GM23338 (cell line): ENCODE results near the gene TACSTD2. TPM values are rescaled to one million over a fixed set of nuclear protein-coding genes. Genes with fewer than 3 reads are reported as not detected.

Experiments used
- ATAC-seq: fragments of 200-7000 bp; cut with Tn5 transposase; 3 replicates; pipeline ENCODE4 v1.9.1; 2020
- DNase-seq: peaks from one replicate; pipeline ENCODE4 v3.0.0-alpha.2; 2015; ENCODE audit warnings: low spot score
- H2AFZ ChIP-seq: fragments of 200-600 bp; sonication (generic); 2 replicates; pipeline ENCODE4 v1.8.0; 2016; ENCODE audit warnings: antibody characterized with exemption, mild to moderate bottlenecking, moderate library complexity
- H3F3A ChIP-seq: fragments of 200-600 bp; sonication (generic); replicated peaks from 2 replicates; pipeline ENCODE4 v1.8.0; 2017; ENCODE audit warnings: antibody characterized with exemption, mixed run types, low read depth
- H3K27ac ChIP-seq: fragments of 200-600 bp; sonication (generic); 2 replicates; pipeline ENCODE4 v1.6.1; 2016; ENCODE audit warnings: low read depth
- H3K27me3 ChIP-seq: fragments of 200-600 bp; sonication (generic); 2 replicates; pipeline ENCODE4 v1.8.0; 2016; ENCODE audit warnings: mild to moderate bottlenecking, mixed run types, moderate library complexity; ENCODE audit not compliant: insufficient read depth
- H3K36me3 ChIP-seq: fragments of 200-600 bp; sonication (generic); 2 replicates; pipeline ENCODE4 v1.8.0; 2016; ENCODE audit warnings: mild to moderate bottlenecking; ENCODE audit not compliant: insufficient read depth
- H3K4me1 ChIP-seq: fragments of 200-600 bp; sonication (generic); 2 replicates; pipeline ENCODE4 v1.8.0; 2016; ENCODE audit warnings: mild to moderate bottlenecking, moderate library complexity; ENCODE audit not compliant: insufficient read depth
- H3K4me2 ChIP-seq: fragments of 200-600 bp; sonication (generic); 2 replicates; pipeline ENCODE4 v1.7.1; 2017; ENCODE audit warnings: mixed run types
- H3K4me3 ChIP-seq: fragments of 200-600 bp; sonication (generic); 2 replicates; pipeline ENCODE4 v1.6.1; 2016; ENCODE audit warnings: mixed run types
- H3K79me2 ChIP-seq: fragments of 200-600 bp; sonication (generic); replicated peaks from 2 replicates; pipeline ENCODE4 v1.8.0; 2017; ENCODE audit warnings: mild to moderate bottlenecking; ENCODE audit not compliant: insufficient read depth
- H3K9me2 ChIP-seq: fragments of 200-600 bp; sonication (generic); 2 replicates; pipeline ENCODE4 v1.8.0; 2017; ENCODE audit not compliant: insufficient read depth
- H4K20me1 ChIP-seq: fragments of 200-600 bp; sonication (generic); replicated peaks from 2 replicates; pipeline ENCODE4 v1.8.0; 2017; ENCODE audit warnings: mild to moderate bottlenecking; ENCODE audit not compliant: insufficient read depth
- H3K27ac Mint-ChIP-seq: 2 replicates; pipeline ENCODE4 v1.8.0; 2020; ENCODE audit warnings: inconsistent platforms, mild to moderate bottlenecking, moderate library complexity, mixed read lengths
- H3K27me3 Mint-ChIP-seq: 3 replicates; pipeline ENCODE4 v1.8.0; 2022; ENCODE audit warnings: low read depth, mild to moderate bottlenecking, moderate library complexity, mixed read lengths, inconsistent platforms; ENCODE audit not compliant: insufficient read depth, poor library complexity
- H3K36me3 Mint-ChIP-seq: 3 replicates; pipeline ENCODE4 v1.8.0; 2021; ENCODE audit warnings: low read depth, mild to moderate bottlenecking, inconsistent platforms, moderate library complexity, mixed read lengths
- H3K4me1 Mint-ChIP-seq: 3 replicates; pipeline ENCODE4 v1.8.0; 2020; ENCODE audit warnings: mild to moderate bottlenecking, inconsistent platforms, mixed read lengths
- H3K4me3 Mint-ChIP-seq: 3 replicates; pipeline ENCODE4 v1.8.0; 2021; ENCODE audit warnings: moderate library complexity, mild to moderate bottlenecking, inconsistent platforms, mixed read lengths
- H3K9me3 Mint-ChIP-seq: 3 replicates; pipeline ENCODE4 v1.8.0; 2020; ENCODE audit warnings: moderate library complexity, mild to moderate bottlenecking, inconsistent platforms, mixed read lengths
- CREB1 ChIP-seq: fragments of 250-450 bp; sonication (Bioruptor Pico); IDR thresholded peaks from 2 replicates; pipeline ENCODE4 v1.5.0; 2020; ENCODE audit warnings: low read depth, mild to moderate bottlenecking, moderate library complexity
- CTCF ChIP-seq, 2 experiments: fragments of 200-600 bp in 1 of 2; sonication (generic) in 1 of 2; conservative IDR thresholded peaks; 2 replicates each; pipeline versions ENCODE4 v1.5.1 to v1.6.1; 2016 to 2017; ENCODE audit warnings: antibody characterized with exemption in 2 of 2, low read depth in 2 of 2, mild to moderate bottlenecking in 2 of 2, moderate library complexity in 1 of 2
- ETS1 ChIP-seq: IDR thresholded peaks from 2 replicates; pipeline ENCODE4 v1.6.1; 2016; ENCODE audit warnings: antibody characterized with exemption
- EZH2 ChIP-seq: fragments of 200-600 bp; sonication (generic); IDR thresholded peaks from one replicate; pipeline ENCODE4 v1.8.0; 2017; ENCODE audit warnings: antibody characterized with exemption, mild to moderate bottlenecking, low read depth; ENCODE audit not compliant: unreplicated experiment
- EZH2phosphoT487 ChIP-seq: fragments of 200-600 bp; sonication (generic); IDR thresholded peaks from one replicate; pipeline ENCODE4 v1.8.1; 2018; ENCODE audit warnings: antibody characterized with exemption; ENCODE audit not compliant: unreplicated experiment
- JUNB ChIP-seq: IDR thresholded peaks from one replicate; pipeline ENCODE4 v1.6.1; 2016; ENCODE audit warnings: antibody characterized with exemption; ENCODE audit not compliant: unreplicated experiment
- NANOG ChIP-seq: IDR thresholded peaks from 2 replicates; pipeline ENCODE4 v1.6.1; 2016; ENCODE audit warnings: antibody characterized with exemption, borderline replicate concordance
- POLR2AphosphoS5 ChIP-seq: IDR thresholded peaks from 2 replicates; pipeline ENCODE4 v1.6.1; 2016; ENCODE audit warnings: antibody characterized with exemption, low read depth
- STAT1 ChIP-seq: IDR thresholded peaks from one replicate; pipeline ENCODE4 v1.6.1; 2016; ENCODE audit warnings: antibody characterized with exemption; ENCODE audit not compliant: unreplicated experiment
- ZNF114 ChIP-seq: fragments of 250-450 bp; sonication (Bioruptor Pico); IDR thresholded peaks from 2 replicates; pipeline ENCODE4 v1.5.0; 2020; ENCODE audit warnings: mild to moderate bottlenecking, moderate library complexity
- ZNF331 ChIP-seq: fragments of 250-450 bp; sonication (Bioruptor Pico); IDR thresholded peaks from 2 replicates; pipeline ENCODE4 v1.5.0; 2020; ENCODE audit warnings: low read depth, mild to moderate bottlenecking, moderate library complexity
- polyA plus RNA-seq: library from polyadenylated mRNA; unstranded; fragments of >200 nt; fragmentation: Nextera tagmentation; extraction: Ambion mirVana; gene quantifications from 2 replicates; pipeline ENCODE4 v1.2.1, GENCODE V29; 2016
- total RNA-seq: library from RNA; depleted of rRNA; stranded (reverse); fragments of >200 nt; shearing (Covaris generic); gene quantifications from 2 replicates; pipeline ENCODE4 v1.2.3, GENCODE V29; 2014
- TF ChIP-seq, protein P1 (sequence below): IDR thresholded peaks from one replicate; pipeline ENCODE4 v1.6.1; 2018; ENCODE audit warnings: antibody characterized with exemption; ENCODE audit not compliant: unreplicated experiment

Gene TACSTD2
- total and polyA plus RNA-seq, 2 experiments from 2014 or later: 0.86 to 1.5 TPM

GRCh38 chr1:58573138-58573537, 3.9 kb downstream of the TACSTD2 start (continued):
- no peak for TF ChIP-seq STAT1
- no peak for TF ChIP-seq CTCF (conservative IDR thresholded peaks at IDR 0.05; ENCODE audit: low read depth in 2 of 2)
- TF ChIP-seq EZH2phosphoT487: no peak
- no peak for TF ChIP-seq EZH2
- no peak for TF ChIP-seq CREB1 (CRISPR knock-in tag)
- TF ChIP-seq NANOG: no peak
- TF ChIP-seq ZNF114 (CRISPR knock-in tag): no peak
- TF ChIP-seq JUNB: no peak

DNA sequence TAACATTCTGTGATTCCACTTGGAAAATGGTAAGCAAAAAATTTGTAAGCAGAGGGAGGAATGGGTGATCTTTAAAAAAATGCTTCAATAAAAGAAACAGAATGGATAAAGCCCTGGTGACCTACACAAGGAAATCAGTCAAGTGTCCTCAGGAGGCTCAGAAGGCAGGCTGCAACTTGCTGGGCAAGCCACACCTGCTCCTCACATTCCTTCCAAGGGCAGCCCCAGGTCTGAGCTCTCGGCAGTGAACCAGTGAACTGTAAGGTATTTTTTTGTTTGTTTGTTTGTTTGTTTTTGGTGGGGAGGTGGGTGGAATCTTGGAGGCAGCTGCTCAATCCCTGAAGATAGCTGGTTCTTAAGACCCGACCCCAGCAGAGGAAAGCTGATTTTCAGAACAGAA, 4.4 kb downstream of the TACSTD2 start:
- Histone ChIP-seq H3K4me1 (peaks cover 40% of the 10 kb centered on the region), H3F3A (peaks cover 5% of the 10 kb centered on the region; the same call in 1 of the 2 replicates), H3K27ac (no peak overlapping the region), H3K36me3 (no peaks in the 10 kb centered on the region), H2AFZ (no peak overlapping the region), H3K4me2 (no peak overlapping the region), H3K4me3 (no peak overlapping the region), H3K9me2 (no peaks in the 10 kb centered on the region), H3K27me3 (peaks cover 41% of the 10 kb centered on the region), H3K79me2 (no peaks in the 10 kb centered on the region), H4K20me1 (no peaks in the 10 kb centered on the region)
- H3K27me3 Mint-ChIP-seq: peaks cover 34% of the 10 kb centered on the region
- no peaks in the 10 kb centered on the region; the same call in 2 of the 3 replicates for H3K36me3 Mint-ChIP-seq
- peaks cover 37% of the 10 kb centered on the region for H3K4me1 Mint-ChIP-seq
- no peak for ATAC-seq
- no peak overlapping the region for H3K4me3 Mint-ChIP-seq
- no peak overlapping the region for H3K27ac Mint-ChIP-seq
- DNase-seq: peak; percentile 36
- H3K9me3 Mint-ChIP-seq: peaks cover 8% of the 10 kb centered on the region
- TF ChIP-seq EZH2phosphoT487 (no peak), ZNF331 (CRISPR knock-in tag) (no peak), NANOG (no peak), POLR2AphosphoS5 (no peak), STAT1 (no peak), ZNF114 (CRISPR knock-in tag) (no peak), EZH2 (no peak), CREB1 (CRISPR knock-in tag) (no peak), ETS1 (no peak), CTCF (conservative IDR thresholded peaks at IDR 0.05; ENCODE audit: low read depth in 2 of 2) (no peak), JUNB (no peak)
- TF ChIP-seq, protein P1, sequence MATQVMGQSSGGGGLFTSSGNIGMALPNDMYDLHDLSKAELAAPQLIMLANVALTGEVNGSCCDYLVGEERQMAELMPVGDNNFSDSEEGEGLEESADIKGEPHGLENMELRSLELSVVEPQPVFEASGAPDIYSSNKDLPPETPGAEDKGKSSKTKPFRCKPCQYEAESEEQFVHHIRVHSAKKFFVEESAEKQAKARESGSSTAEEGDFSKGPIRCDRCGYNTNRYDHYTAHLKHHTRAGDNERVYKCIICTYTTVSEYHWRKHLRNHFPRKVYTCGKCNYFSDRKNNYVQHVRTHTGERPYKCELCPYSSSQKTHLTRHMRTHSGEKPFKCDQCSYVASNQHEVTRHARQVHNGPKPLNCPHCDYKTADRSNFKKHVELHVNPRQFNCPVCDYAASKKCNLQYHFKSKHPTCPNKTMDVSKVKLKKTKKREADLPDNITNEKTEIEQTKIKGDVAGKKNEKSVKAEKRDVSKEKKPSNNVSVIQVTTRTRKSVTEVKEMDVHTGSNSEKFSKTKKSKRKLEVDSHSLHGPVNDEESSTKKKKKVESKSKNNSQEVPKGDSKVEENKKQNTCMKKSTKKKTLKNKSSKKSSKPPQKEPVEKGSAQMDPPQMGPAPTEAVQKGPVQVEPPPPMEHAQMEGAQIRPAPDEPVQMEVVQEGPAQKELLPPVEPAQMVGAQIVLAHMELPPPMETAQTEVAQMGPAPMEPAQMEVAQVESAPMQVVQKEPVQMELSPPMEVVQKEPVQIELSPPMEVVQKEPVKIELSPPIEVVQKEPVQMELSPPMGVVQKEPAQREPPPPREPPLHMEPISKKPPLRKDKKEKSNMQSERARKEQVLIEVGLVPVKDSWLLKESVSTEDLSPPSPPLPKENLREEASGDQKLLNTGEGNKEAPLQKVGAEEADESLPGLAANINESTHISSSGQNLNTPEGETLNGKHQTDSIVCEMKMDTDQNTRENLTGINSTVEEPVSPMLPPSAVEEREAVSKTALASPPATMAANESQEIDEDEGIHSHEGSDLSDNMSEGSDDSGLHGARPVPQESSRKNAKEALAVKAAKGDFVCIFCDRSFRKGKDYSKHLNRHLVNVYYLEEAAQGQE: no peak
